Tibial artery (tissue), 4 donors: ENCODE results near the gene CNDP2.

ENCODE experiments used
- DNase-seq, 2 donors: peaks; one replicate each; pipeline ENCODE4 v3.0.0-alpha.2; 2019
- H3K27ac ChIP-seq, 2 donors: fragments of 200-600 bp; sonication (generic) in 1 of 2; 1 replicate in 1 of 2; 2 replicates in 1 of 2; pipeline ENCODE4 v1.5.1; 2018 to 2019; ENCODE audit warnings: mild to moderate bottlenecking in 1 of 2
- H3K27me3 ChIP-seq, 2 donors: fragments of 200-600 bp; sonication (generic) in 1 of 2; one replicate each; pipeline versions ENCODE4 v1.5.1 to v1.6.0; 2016 to 2019
- H3K36me3 ChIP-seq, 3 donors: fragments of 200-600 bp; sonication (generic) in 2 of 3; one replicate each; pipeline ENCODE4 v1.5.1; 2016 to 2019; ENCODE audit warnings: mild to moderate bottlenecking in 2 of 3
- H3K4me1 ChIP-seq, 4 donors: fragments of 200-600 bp; sonication (generic) in 2 of 4; 1 replicate in 3 of 4; 2 replicates in 1 of 4; pipeline ENCODE4 v1.5.1; 2016 to 2019
- H3K4me3 ChIP-seq, 2 donors: fragments of 200-600 bp; sonication (generic) in 1 of 2; 1 replicate in 1 of 2; 2 replicates in 1 of 2; pipeline ENCODE4 v1.5.1; 2018 to 2019; ENCODE audit warnings: mild to moderate bottlenecking in 2 of 2
- H3K9me3 ChIP-seq, 3 donors: fragments of 200-600 bp; sonication (generic) in 1 of 3; one replicate each; pipeline ENCODE4 v1.5.1; 2016 to 2019
- CTCF ChIP-seq, 2 experiments: fragments of 200-600 bp in 1 of 2; fragments of 450-650 bp in 1 of 2; IDR thresholded peaks; one replicate each; pipeline ENCODE4 v1.5.1; 2017 to 2019; ENCODE audit warnings: antibody characterized with exemption in 2 of 2, mild to moderate bottlenecking in 1 of 2, moderate library complexity in 1 of 2
- intact Hi-C: fragments of 100-400 bp; cut with DNase I; formaldehyde crosslinking; loops from one replicate; pipeline ENCODE4 v1.15.0; 2023; ENCODE audit warnings: low total_unique reads

CNDP2 gene

GRCh38 chr18:74479486-74480148 is 16.5 kb upstream of the CNDP2 start:
- Histone ChIP-seq H3K4me1 (peaks cover 0 to 4% (median 0%) of the 10 kb centered on the region in 4 donors), H3K36me3 (no peaks in the 10 kb centered on the region), H3K9me3 (no peaks in the 10 kb centered on the region), H3K4me3 (no peak overlapping the region), H3K27ac (no peak overlapping the region), H3K27me3 (peaks cover 0 to 6% of the 10 kb centered on the region in 2 donors)
- intact Hi-C loops: loop anchor here (10.0 kb wide), 1 partner anchor 275 kb away; no protein-coding TSS in a partner anchor
- TF ChIP-seq CTCF (IDR thresholded peaks at IDR 0.05): no peak
- DNase-seq: no peak

- no peak for DNase-seq
- no peak overlapping the region for H3K4me3 ChIP-seq
- no peaks in the 10 kb centered on the region for H3K36me3 ChIP-seq
- H3K27ac ChIP-seq: no peak overlapping the region
- peaks cover 0 to 5% of the 10 kb centered on the region in 2 donors for H3K27me3 ChIP-seq
- no peaks in the 10 kb centered on the region for H3K9me3 ChIP-seq
- TF ChIP-seq CTCF (IDR thresholded peaks at IDR 0.05): no peak
- H3K4me1 ChIP-seq: peaks cover 0 to 8% (median 0%) of the 10 kb centered on the region in 4 donors
- intact Hi-C loops: loop anchor here (10.0 kb wide), 1 partner anchor 275 kb away; no protein-coding TSS in a partner anchor
Measured at GRCh38 chr18:74480149-74480651, 16.0 kb upstream of the CNDP2 start.

GRCh38 chr18:74482697-74483096 is 13.5 kb upstream of the CNDP2 start:
- DNase-seq: no peak
- intact Hi-C loops: loop anchor here (10.0 kb wide), 1 partner anchor 278 kb away; no protein-coding TSS in a partner anchor
- H3K9me3 ChIP-seq: no peaks in the 10 kb centered on the region
- no peaks in the 10 kb centered on the region for H3K36me3 ChIP-seq
- no peak overlapping the region for H3K4me3 ChIP-seq
- peaks cover 0 to 3% of the 10 kb centered on the region in 2 donors for H3K27me3 ChIP-seq
- TF ChIP-seq CTCF (IDR thresholded peaks at IDR 0.05): no peak
- H3K4me1 ChIP-seq: peaks cover 0 to 20% (median 6%) of the 10 kb centered on the region in 4 donors
- no peak overlapping the region for H3K27ac ChIP-seq

- no peak for DNase-seq
- peak overlapping the region in 1 of 2 donors; percentile 43 for H3K27ac ChIP-seq
- H3K9me3 ChIP-seq: no peaks in the 10 kb centered on the region
- no peaks in the 10 kb centered on the region for H3K36me3 ChIP-seq
- no peak overlapping the region for H3K4me3 ChIP-seq
- H3K27me3 ChIP-seq: peaks cover 0 to 3% of the 10 kb centered on the region in 2 donors
- peaks cover 0 to 20% (median 6%) of the 10 kb centered on the region in 4 donors for H3K4me1 ChIP-seq
- intact Hi-C loops: loop anchor here (10.0 kb wide), 1 partner anchor 281 kb away; no protein-coding TSS in a partner anchor
- TF ChIP-seq CTCF (IDR thresholded peaks at IDR 0.05): no peak
Measured at GRCh38 chr18:74486119-74486849, 9.9 kb upstream of the CNDP2 start.

GRCh38 chr18:74488354-74488753 is 7.8 kb upstream of the CNDP2 start:
- peaks cover 0 to 3% of the 10 kb centered on the region in 2 donors for H3K27me3 ChIP-seq
- no peaks in the 10 kb centered on the region for H3K9me3 ChIP-seq
- H3K36me3 ChIP-seq: no peaks in the 10 kb centered on the region
- no peak overlapping the region for H3K27ac ChIP-seq
- intact Hi-C loops: loop anchor here (10.0 kb wide), 1 partner anchor 284 kb away; no protein-coding TSS in a partner anchor
- no peak overlapping the region for H3K4me3 ChIP-seq
- TF ChIP-seq CTCF (IDR thresholded peaks at IDR 0.05): no peak
- DNase-seq: no peak
- H3K4me1 ChIP-seq: peaks cover 0 to 20% (median 6%) of the 10 kb centered on the region in 4 donors
